Pancreas (tissue), 10 donors: ENCODE results near the gene FCN1. TPM values are rescaled to one million over a fixed set of nuclear protein-coding genes. Genes with fewer than 3 reads are reported as not detected.

Experiments used
- ATAC-seq, 4 donors: fragments of 200-7000 bp; cut with Tn5 transposase; one replicate each; pipeline versions ENCODE4 v1.8.0 to v1.9.1; 2020; ENCODE audit warnings: mild to moderate bottlenecking in 4 of 4, moderate library complexity in 4 of 4
- DNase-seq, 6 donors: peaks; one replicate each; pipeline ENCODE4 v3.0.0-alpha.2; 2020
- FAIRE-seq: peaks from 2 replicates; lab custom pipeline; 2012; peaks lifted over from hg19 to GRCh38; lab: Jason Lieb, UNC
- H3K27ac ChIP-seq, 4 donors: fragments of 200-600 bp; sonication (generic); 1 replicate in 3 of 4; 2 replicates in 1 of 4; pipeline versions ENCODE4 v1.5.0 to v1.8.0; 2020
- H3K27me3 ChIP-seq, 4 donors: fragments of 200-600 bp; one replicate each; pipeline ENCODE4 v1.8.0; 2021
- H3K36me3 ChIP-seq, 3 donors: fragments of 200-600 bp; sonication (generic) in 1 of 3; one replicate each; pipeline versions ENCODE4 v1.5.0 to v1.8.0; 2020 to 2021
- H3K4me1 ChIP-seq, 3 donors: fragments of 200-600 bp; one replicate each; pipeline ENCODE4 v1.8.0; 2021
- H3K4me3 ChIP-seq, 4 donors: fragments of 200-600 bp; sonication (generic) in 2 of 4; one replicate each; pipeline versions ENCODE4 v1.5.0 to v1.8.0; 2020 to 2021
- H3K9me3 ChIP-seq, 4 donors: fragments of 200-600 bp; one replicate each; pipeline ENCODE4 v1.8.0; 2021
- CTCF ChIP-seq, 4 donors: fragments of 200-600 bp; sonication (generic) in 3 of 4; IDR thresholded peaks; one replicate each; pipeline versions ENCODE4 v1.5.0 to v1.8.0; 2021; ENCODE audit warnings: antibody characterized with exemption in 4 of 4
- WGBS, 2 donors: extraction: QIAGEN DNeasy Blood & Tissue Kit; methylation state at CpG; one replicate each; pipeline ENCODE4 v1.1.7; 2013; 5-methylcytosine and 5-hydroxymethylcytosine counted together
- intact Hi-C, 3 donors: fragments of 100-400 bp; cut with DNase I; formaldehyde crosslinking; loops; one replicate each; pipeline versions ENCODE4 v1.11.1 to v1.14.2; 2022
- polyA plus RNA-seq, 2 donors: library from polyadenylated mRNA; stranded (reverse); fragments of 200-250 nt; gene quantifications; one replicate each; pipeline ENCODE4 v1.2.3, GENCODE V29; 2013
- total RNA-seq, 6 donors: library from RNA; stranded (reverse); fragmentation: NEBNext Ultra II Directional in 4 of 6; extraction: Animal tissue kit (Norgen Biotek cat#: 25700) in 4 of 6; gene quantifications; one replicate each; pipeline versions ENCODE4 v1.2.1 to v1.2.4, GENCODE V29; 2021 to 2023
- donor health status: healthy with polysubstance abuse.
- donor health status: DM: no; HTN: no; CAD: no; lungs with moderate emphysema.
- donor health status: DM: no; HTN: no; CAD: no.
- donor health status: control.
- donor health status: control.
- donor health status: Bipolar disorder and iron deficiency.
- donor health status: DM: yes; HTN: yes; CAD: no.
- donor health status: DM: no; HTN: no; CAD: no.
- donor health status: DM: no; HTN: no; CAD: no.
- donor health status: DM: yes; HTN: yes; CAD: no.

The FCN1 gene
- total and polyA plus RNA-seq, 8 donors: 0.32 to 6.2 (median 1.0) TPM

GRCh38 chr9:134949681-134950385 lies 32.1 kb upstream of the FCN1 start:
- no peak for ATAC-seq
- intact Hi-C loops: no loop called here

GRCh38 chr9:134948149-134948548 lies 30.4 kb upstream of the FCN1 start:
- FAIRE-seq (no peak), ATAC-seq (no peak), DNase-seq (no peak)
- Histone ChIP-seq H3K27me3 (no peaks in the 10 kb centered on the region), H3K36me3 (no peaks in the 10 kb centered on the region), H3K4me3 (no peak overlapping the region), H3K4me1 (peaks cover 0 to under 1% (median 0%) of the 10 kb centered on the region in 3 donors), H3K27ac (no peak overlapping the region), H3K9me3 (no peaks in the 10 kb centered on the region)
- TF ChIP-seq CTCF (IDR thresholded peaks at IDR 0.05): no peak
- intact Hi-C loops: no loop called here
- 66 to 82% methylated on average over 11 of the region's 11 CpGs for WGBS, 2 donors

More at GRCh38 chr9:134949681-134950385, 32.1 kb upstream of the FCN1 start:
- no peaks in the 10 kb centered on the region for H3K36me3 ChIP-seq
- no peak overlapping the region for H3K27ac ChIP-seq
- DNase-seq (peak in 1 of 6 donors; percentile 31), FAIRE-seq (no peak)
- 78 to 86% methylated on average over 12 of the region's 12 CpGs for WGBS, 2 donors
- no peaks in the 10 kb centered on the region for H3K9me3 ChIP-seq
- H3K4me3 ChIP-seq: no peak overlapping the region
- no peak for TF ChIP-seq CTCF (IDR thresholded peaks at IDR 0.05)
- H3K4me1 ChIP-seq: no peaks in the 10 kb centered on the region
- H3K27me3 ChIP-seq: no peaks in the 10 kb centered on the region

- DNase-seq: no peak
- peaks cover 0 to 8% (median 2%) of the 10 kb centered on the region in 3 donors for H3K4me1 ChIP-seq
- H3K4me3 ChIP-seq: no peak overlapping the region
- no peak for TF ChIP-seq CTCF (IDR thresholded peaks at IDR 0.05)
- 64 to 74% methylated on average over 26 of the region's 26 CpGs for WGBS, 2 donors
- no peaks in the 10 kb centered on the region for H3K27me3 ChIP-seq
- H3K36me3 ChIP-seq: no peaks in the 10 kb centered on the region
- no peak overlapping the region for H3K27ac ChIP-seq
- no peak for ATAC-seq
- H3K9me3 ChIP-seq: no peaks in the 10 kb centered on the region
- intact Hi-C loops: no loop called here
- no peak for FAIRE-seq
These were observed 29.7 kb upstream of the FCN1 start for GRCh38 chr9:134947265-134947955.

GRCh38 chr9:134946663-134947062 lies 29.0 kb upstream of the FCN1 start:
- H3K27me3 ChIP-seq: no peaks in the 10 kb centered on the region
- no peak for DNase-seq
- no peaks in the 10 kb centered on the region for H3K36me3 ChIP-seq
- peaks cover 3 to 8% (median 4%) of the 10 kb centered on the region in 3 donors for H3K4me1 ChIP-seq
- H3K4me3 ChIP-seq: no peak overlapping the region
- no peak for ATAC-seq
- TF ChIP-seq CTCF (IDR thresholded peaks at IDR 0.05): no peak
- intact Hi-C loops: no loop called here
- H3K27ac ChIP-seq: no peak overlapping the region
- no peaks in the 10 kb centered on the region for H3K9me3 ChIP-seq
- no peak for FAIRE-seq
